ENCODE measurements around the gene ZFAND2A.
A peak's percentile ranks its signal among the peaks of the same experiment; 100 is the strongest.
"Not testable (repeated sequence)": the region's sequence is repeated elsewhere in the genome, so short reads cannot be mapped to it uniquely, and the experiment has no call there.

ZFAND2A gene

GRCh38 chr7:1175967-1176851 is 16.2 kb upstream of the ZFAND2A start:
- peak; percentile 38 to 66 for DNase-seq (ENCODE audit: extremely low read depth in 1 of 2, low read depth in 1 of 2)

DNA sequence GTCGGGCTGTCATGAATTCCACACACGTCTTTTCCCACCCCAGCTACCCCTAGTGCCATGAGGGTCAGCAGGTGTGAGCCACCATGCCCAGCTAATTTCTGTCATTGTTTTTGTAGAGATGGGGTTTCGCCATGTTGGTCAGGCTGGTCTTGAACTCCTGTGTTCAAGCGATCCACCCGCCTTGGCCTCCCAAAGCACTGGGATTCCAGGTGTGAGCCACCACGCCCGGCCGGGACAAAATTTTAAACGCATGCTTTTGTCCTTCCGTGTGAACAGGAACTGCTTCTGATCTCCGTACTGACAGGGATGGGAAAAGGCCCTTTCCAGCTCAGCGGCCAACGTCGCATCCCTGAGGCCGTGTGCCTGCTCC is 15.6 kb upstream of the ZFAND2A start:
- no peak for DNase-seq (ENCODE audit: extremely low read depth in 1 of 2, low read depth in 1 of 2)

DNA sequence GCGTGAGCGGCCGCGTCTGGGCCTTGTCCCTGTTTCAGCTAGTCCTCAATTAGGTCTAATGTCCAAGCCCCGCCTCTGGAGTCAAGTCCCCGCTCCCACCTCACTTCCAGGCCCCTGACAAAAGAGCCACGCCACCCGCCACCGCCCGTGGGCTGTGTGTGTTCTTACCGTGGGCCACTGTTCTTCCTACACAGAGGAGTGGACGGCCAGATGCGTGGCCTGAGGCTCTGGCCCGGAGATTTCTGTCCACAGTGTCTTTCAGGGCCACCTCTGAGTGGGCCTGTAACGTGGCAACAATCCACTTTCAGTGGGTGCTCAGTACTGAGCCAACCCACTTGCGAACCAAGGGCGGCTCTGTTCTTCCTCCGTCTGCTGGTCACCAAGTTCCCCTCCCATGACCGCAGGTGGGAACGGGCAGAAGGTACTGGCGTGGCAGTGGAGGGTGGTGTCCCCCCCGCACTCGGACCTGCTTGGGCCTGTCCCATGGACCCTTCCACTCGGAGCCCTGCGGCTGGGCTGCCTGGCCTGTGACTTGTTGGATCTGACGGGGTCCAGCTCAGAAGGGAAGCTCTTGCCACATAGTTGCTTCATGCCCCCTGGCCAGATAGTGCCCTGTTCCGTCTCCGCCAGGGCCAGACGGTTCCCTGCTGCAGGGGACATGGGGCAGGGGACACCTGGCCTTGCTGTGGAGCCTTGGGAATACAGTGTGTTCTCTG is 15.0 kb upstream of the ZFAND2A start:
- DNase-seq (ENCODE audit: extremely low read depth in 1 of 2, low read depth in 1 of 2) = no peak

GRCh38 chr7:1174002-1174401 is 14.0 kb upstream of the ZFAND2A start:
- no peak for DNase-seq (ENCODE audit: extremely low read depth in 1 of 2, low read depth in 1 of 2)

DNA sequence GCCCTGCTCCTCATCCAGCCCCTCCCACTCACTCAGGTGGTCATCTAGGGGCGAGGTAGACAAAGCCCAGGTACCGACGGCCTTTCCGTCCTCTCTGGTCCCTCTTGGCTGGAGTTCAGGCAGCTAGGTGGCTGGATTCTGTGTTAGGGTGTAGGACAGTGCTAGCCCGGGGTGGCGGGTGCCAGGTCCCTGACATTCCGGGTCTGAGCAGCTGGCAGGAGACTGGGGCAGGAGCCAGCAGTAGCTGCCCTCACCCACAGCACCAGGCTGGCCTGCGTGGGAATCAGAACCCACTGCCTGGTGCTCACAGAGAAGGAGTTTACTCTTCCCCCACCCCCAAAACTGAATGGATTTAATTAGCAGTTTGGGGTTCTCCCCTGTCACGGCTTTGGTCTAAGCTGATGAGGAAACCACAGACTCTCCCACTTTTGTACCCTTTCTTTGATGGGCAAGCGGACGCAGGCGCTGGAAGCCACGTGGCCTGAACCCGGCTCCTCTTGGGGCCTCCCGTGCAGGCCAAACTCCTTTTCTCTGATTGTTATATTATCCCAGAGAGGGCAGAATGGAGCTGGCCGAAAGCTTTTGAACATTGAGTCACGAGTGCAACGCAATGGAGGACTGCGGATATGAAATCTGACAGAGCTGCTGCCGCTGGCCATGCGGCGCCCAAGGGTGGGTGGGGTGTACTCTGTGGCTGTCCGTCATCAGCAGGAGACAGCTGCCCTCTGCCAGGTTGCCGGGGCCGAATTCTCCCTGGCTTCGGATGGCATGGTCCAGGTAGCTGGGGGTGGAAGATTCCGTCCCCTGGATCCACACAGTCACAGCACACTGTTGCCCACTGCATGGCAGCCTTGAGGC is 12.9 kb upstream of the ZFAND2A start:
- DNase-seq (ENCODE audit: extremely low read depth in 1 of 2, low read depth in 1 of 2) = no peak

GRCh38 chr7:1171516-1171915 is 11.5 kb upstream of the ZFAND2A start:
- DNase-seq (ENCODE audit: extremely low read depth in 1 of 2, low read depth in 1 of 2) = not testable (repeated sequence)

GRCh38 chr7:1170741-1171501 is 10.9 kb upstream of the ZFAND2A start:
- no peak for DNase-seq (ENCODE audit: extremely low read depth in 1 of 2, low read depth in 1 of 2)

GRCh38 chr7:1169409-1170368 is 9.7 kb upstream of the ZFAND2A start:
- peak; percentile 87 to 89 for DNase-seq (ENCODE audit: extremely low read depth in 1 of 2, low read depth in 1 of 2)

DNA sequence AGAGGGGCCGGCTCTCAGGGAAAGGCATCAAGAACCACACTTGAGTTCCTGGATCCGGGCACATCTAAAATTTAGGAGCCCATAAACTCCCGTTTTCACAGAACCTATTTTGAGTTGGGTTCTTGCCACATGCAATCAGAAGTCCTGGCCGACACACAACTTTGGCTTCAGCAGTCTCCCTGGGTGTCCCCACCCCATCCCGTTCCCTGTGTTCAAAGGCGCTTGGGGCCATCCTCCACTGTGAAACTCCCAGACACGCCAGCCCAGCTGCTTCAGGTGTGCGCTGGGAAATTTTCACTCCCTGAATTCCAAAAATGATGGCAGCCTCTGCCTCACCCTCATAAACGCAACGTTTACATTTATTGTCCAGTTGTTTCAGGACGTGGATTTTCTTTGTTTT is 8.4 kb upstream of the ZFAND2A start:
- DNase-seq (ENCODE audit: extremely low read depth in 1 of 2, low read depth in 1 of 2) = no peak

DNA sequence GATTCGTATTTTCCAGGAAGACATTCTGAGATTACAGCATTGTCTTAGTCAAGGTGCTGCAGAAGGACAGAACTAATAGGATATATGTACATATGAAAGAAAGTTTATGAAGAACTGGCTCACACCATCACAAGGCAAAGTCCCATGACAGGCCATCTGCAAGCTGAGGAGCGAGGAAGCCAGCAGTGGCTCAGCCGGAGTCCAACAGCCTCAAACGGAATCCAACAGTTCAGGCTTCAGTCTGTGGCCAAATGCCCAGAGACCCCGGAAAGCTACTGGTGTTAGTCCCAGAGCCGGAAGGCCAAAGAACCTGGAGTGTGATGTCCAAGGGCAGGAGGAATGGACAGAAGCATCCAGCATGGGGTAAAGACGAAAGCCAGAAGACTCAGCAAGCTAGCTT is 4.4 kb upstream of the ZFAND2A start:
- no peak for DNase-seq (ENCODE audit: extremely low read depth in 1 of 2, low read depth in 1 of 2)

DNA sequence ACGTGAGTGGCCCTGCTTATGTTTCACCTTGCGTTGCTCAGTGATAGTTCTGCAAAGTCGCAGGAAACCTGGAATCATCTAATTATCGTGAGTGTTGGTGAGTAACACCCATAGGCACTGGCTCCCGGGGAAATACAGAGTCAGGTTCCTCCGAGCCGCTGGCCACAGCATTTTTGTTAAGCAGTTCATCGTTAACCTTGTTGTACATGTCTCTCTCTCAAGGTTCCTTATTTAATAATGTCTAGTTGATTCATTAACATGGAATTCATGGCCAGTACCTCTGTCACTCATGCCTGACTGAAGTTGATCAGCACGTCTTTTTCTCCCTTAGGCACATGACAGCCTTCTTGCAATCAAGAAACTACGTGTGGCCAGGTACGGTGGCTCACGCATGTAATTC is 3.1 kb upstream of the ZFAND2A start:
- no peak for DNase-seq (ENCODE audit: extremely low read depth in 1 of 2, low read depth in 1 of 2)

DNA sequence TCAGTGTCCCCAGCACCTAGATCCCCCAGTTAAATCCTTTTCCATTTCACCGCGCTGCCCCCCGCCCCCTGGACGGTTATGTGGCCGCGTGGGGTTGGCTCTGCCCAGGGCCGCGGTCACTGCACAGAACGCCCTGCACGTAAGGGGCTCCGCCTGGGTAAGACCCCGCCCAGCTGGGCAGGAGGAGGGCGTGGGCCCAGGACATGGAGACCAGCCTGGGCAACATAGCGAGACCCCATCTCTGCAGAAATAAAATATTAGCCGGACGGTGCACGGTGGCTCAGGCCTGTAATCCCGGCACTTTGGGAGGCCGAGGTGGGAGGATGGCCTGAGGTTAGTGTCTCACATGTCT is 650 bp upstream of the ZFAND2A start:
- DNase-seq (ENCODE audit: extremely low read depth in 1 of 2, low read depth in 1 of 2) = no peak

DNA sequence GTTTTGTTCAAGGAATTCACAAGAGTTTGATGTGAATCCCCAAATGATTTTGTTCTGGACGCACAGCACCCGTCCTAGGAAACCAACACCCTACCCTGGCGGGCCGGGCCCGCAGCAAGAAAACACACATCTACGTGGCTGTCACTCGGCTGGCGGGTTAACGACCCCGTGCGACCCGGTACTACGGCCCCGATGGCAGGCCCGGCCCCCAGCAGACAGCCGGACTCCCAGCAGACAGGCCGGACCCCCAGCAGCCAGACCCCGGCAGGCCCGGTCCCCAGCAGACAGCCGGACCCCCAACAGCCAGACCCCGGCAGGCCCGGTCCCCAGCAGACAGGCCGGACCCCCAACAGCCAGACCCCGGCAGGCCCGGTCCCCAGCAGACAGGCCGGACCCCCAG is 765 bp downstream of the ZFAND2A start:
- not testable (repeated sequence) for DNase-seq (ENCODE audit: extremely low read depth in 1 of 2, low read depth in 1 of 2)

DNA sequence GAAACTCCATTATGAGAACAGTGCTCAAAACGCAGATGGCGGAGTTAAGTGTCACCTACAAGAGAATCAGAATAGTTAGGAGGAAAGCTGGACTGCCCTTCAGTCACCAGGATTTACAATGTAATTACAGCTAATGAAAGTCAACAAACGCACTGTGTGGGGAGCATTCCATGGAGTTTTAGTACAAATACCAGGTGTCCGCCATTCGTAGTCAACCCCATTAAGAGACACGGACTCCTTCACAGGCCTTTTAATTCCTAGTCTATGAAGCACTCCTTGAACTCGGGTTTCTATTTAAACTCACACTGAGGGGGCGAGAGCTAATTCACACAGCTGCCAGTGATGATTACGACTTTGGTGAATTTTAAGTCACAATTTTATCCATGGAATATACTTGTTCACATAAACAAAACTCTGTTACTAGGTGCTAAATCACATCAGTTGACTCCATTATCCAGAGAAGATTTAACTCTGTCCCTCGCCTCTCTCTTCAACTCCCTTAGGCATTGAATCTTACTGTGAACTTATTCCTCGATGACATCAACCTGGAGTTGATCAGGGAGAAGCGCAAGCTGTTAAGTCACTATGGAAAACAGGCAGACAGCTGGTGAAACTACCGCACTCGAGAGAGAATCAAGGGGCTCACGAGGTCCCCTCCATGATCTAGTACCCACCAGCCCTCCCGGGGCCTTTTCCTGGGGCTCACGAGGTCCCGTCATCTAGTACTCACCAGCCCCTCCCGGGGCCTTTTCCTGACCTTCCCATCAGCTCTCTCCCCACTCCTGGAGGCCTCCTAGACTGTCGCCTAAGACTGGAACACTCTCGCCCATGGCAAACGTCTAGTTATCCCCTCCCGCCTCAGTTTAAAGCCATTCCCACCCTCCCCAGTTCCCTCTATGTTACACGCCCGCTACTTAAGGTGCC is 1.5 kb downstream of the ZFAND2A start:
- no peak for DNase-seq (ENCODE audit: extremely low read depth in 1 of 2, low read depth in 1 of 2)

GRCh38 chr7:1156782-1157535 is 3.0 kb downstream of the ZFAND2A start:
- DNase-seq (ENCODE audit: extremely low read depth in 1 of 2, low read depth in 1 of 2) = no peak

DNA sequence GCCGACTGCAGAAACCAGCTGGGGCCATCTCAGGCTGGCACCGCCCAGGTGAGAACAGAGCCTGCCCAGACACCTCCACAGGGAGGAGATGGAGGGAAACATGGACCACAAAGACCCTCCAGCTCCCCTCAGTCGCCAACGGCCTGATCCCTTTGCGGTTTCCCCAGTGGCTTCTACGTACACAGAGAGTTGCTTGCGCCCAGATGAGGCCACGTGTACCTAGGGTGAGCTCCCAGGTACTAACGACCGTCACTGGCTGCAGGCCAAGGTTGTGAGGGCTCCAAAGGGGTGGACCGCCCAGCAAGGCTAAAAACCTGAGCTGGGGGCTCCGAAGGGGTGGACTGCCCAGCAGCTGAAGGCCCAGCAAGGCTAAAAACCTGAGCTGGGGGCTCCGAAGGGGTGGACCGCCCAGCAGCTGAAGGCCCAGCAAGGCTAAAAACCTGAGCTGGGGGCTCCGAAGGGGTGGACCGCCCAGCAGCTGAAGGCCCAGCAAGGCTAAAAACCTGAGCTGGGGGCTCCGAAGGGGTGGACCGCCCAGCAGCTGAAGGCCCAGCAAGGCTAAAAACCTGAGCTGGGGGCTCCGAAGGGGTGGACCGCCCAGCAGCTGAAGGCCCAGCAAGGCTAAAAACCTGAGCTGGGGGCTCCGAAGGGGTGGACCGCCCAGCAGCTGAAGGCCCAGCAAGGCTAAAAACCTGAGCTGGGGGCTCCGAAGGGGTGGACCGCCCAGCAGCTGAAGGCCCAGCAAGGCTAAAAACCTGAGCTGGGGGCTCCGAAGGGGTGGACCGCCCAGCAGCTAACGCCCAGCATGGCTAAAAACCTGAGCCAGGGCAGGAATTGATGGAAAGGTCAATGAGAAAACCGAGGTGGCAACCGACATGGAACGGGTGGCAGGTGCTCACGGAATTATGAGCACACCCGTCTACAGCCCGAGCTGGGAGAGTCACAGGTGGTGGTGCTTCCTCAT is 3.9 kb downstream of the ZFAND2A start:
- DNase-seq (ENCODE audit: extremely low read depth in 1 of 2, low read depth in 1 of 2) = not testable (repeated sequence)
